Keratinocyte (primary cell): ENCODE measurements around the gene SEBOX.

ENCODE experiments used
- CTCF ChIP-seq, 3 experiments: IDR thresholded peaks in 1 of 3; conservative IDR thresholded peaks in 1 of 3; optimal IDR thresholded peaks in 1 of 3; 2 replicates in 2 of 3; 3 replicates in 1 of 3; pipeline versions ENCODE3 to v1.5.1; 2011; ENCODE audit warnings: low read length in 3 of 3, mild to moderate bottlenecking in 3 of 3, moderate library complexity in 2 of 3, control low read depth in 1 of 3, inconsistent platforms in 1 of 3; ENCODE audit not compliant: insufficient read depth in 2 of 3; ENCODE audit errors: extremely low read depth in 1 of 3
- EZH2 ChIP-seq: IDR thresholded peaks from one replicate; pipeline ENCODE4 v1.6.1; 2012; ENCODE audit warnings: inconsistent platforms, mild to moderate bottlenecking, low read length, moderate library complexity

DNA sequence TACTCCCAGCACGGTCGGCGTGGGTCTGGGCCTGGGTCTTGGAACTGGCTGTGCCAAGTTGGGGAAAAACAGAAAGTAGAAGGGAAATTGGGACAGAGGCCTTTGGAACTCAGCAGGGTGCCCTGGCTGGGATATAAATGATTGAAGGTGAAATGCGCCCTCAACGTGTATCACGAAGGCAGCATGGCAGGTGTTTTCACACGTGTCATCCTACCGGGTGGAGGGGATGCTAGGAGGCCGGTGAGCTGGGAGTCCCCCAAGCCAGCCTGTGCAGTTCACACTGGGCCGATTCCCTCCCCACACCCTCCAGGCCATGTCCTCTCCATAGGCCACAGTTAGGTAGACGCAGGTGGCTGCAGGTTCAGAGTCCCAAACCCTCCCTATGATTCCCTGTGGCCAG lies 23.5 kb downstream of the SEBOX start:
- no peak for TF ChIP-seq CTCF (optimal IDR thresholded peaks at IDR 0.05 in 1 of 3, IDR thresholded peaks at IDR 0.05 in 1 of 3, conservative IDR thresholded peaks at IDR 0.05 in 1 of 3; ENCODE audit: extremely low read depth in 1 of 3, insufficient read depth in 2 of 3, low read length in 3 of 3)
- no peak for TF ChIP-seq EZH2
